ENCODE results near the gene PM20D2. TPM values are rescaled to one million over a fixed set of nuclear protein-coding genes. Genes with fewer than 3 reads are reported as not detected.
A peak's percentile ranks its signal among the peaks of the same experiment; 100 is the strongest.

PM20D2 gene
- total RNA-seq, 1 donor from 2014 or later, result 24.0 TPM

GRCh38 chr6:89172131-89172530 lies 26.3 kb downstream of the PM20D2 start:
- Histone ChIP-seq H3K9me3 (ENCODE audit: control insufficient read depth in 3 of 3, low read length in 3 of 3) (no peaks in the 10 kb centered on the region), H3K4me3 (ENCODE audit: low read length in 3 of 3) (no peak overlapping the region), H3K36me3 (ENCODE audit: control insufficient read depth in 3 of 3, insufficient read depth in 3 of 3, low read length in 3 of 3) (no peaks in the 10 kb centered on the region), H3K4me1 (ENCODE audit: control insufficient read depth in 3 of 3, insufficient read depth in 3 of 3, low read length in 3 of 3) (peaks cover 0 to 3% (median 0%) of the 10 kb centered on the region in 3 donors), H3K9ac (ENCODE audit: low read depth in 1 of 3, low read length in 3 of 3) (no peak overlapping the region), H3K27me3 (ENCODE audit: control insufficient read depth in 3 of 3, insufficient read depth in 3 of 3, low read length in 3 of 3) (no peaks in the 10 kb centered on the region), H3K27ac (ENCODE audit: low read depth, low read length) (no peak overlapping the region)

GRCh38 chr6:89173634-89174033 lies 27.8 kb downstream of the PM20D2 start:
- no peak overlapping the region for H3K4me3 ChIP-seq (ENCODE audit: low read length in 3 of 3)
- H3K4me1 ChIP-seq (ENCODE audit: control insufficient read depth in 3 of 3, insufficient read depth in 3 of 3, low read length in 3 of 3), result peaks cover 0 to 3% (median 0%) of the 10 kb centered on the region in 3 donors
- no peak overlapping the region for H3K27ac ChIP-seq (ENCODE audit: low read depth, low read length)
- H3K9ac ChIP-seq (ENCODE audit: low read depth in 1 of 3, low read length in 3 of 3), result no peak overlapping the region
- H3K27me3 ChIP-seq (ENCODE audit: control insufficient read depth in 3 of 3, insufficient read depth in 3 of 3, low read length in 3 of 3), result no peaks in the 10 kb centered on the region
- H3K9me3 ChIP-seq (ENCODE audit: control insufficient read depth in 3 of 3, low read length in 3 of 3), result no peaks in the 10 kb centered on the region
- no peaks in the 10 kb centered on the region for H3K36me3 ChIP-seq (ENCODE audit: control insufficient read depth in 3 of 3, insufficient read depth in 3 of 3, low read length in 3 of 3)

- Histone ChIP-seq H3K36me3 (ENCODE audit: control insufficient read depth in 3 of 3, insufficient read depth in 3 of 3, low read length in 3 of 3) (no peaks in the 10 kb centered on the region), H3K27me3 (ENCODE audit: control insufficient read depth in 3 of 3, insufficient read depth in 3 of 3, low read length in 3 of 3) (no peaks in the 10 kb centered on the region), H3K9ac (ENCODE audit: low read depth in 1 of 3, low read length in 3 of 3) (no peak overlapping the region), H3K9me3 (ENCODE audit: control insufficient read depth in 3 of 3, low read length in 3 of 3) (no peaks in the 10 kb centered on the region), H3K27ac (ENCODE audit: low read depth, low read length) (no peak overlapping the region), H3K4me1 (ENCODE audit: control insufficient read depth in 3 of 3, insufficient read depth in 3 of 3, low read length in 3 of 3) (peaks cover 2 to 19% (median 13%) of the 10 kb centered on the region in 3 donors), H3K4me3 (ENCODE audit: low read length in 3 of 3) (no peak overlapping the region)
These were observed 34.3 kb downstream of the PM20D2 start for GRCh38 chr6:89180112-89180511.

- H3K4me3 ChIP-seq (ENCODE audit: low read length in 3 of 3), result no peak overlapping the region
- H3K4me1 ChIP-seq (ENCODE audit: control insufficient read depth in 3 of 3, insufficient read depth in 3 of 3, low read length in 3 of 3), result peaks cover 2 to 20% (median 13%) of the 10 kb centered on the region in 3 donors
- no peaks in the 10 kb centered on the region for H3K36me3 ChIP-seq (ENCODE audit: control insufficient read depth in 3 of 3, insufficient read depth in 3 of 3, low read length in 3 of 3)
- H3K27me3 ChIP-seq (ENCODE audit: control insufficient read depth in 3 of 3, insufficient read depth in 3 of 3, low read length in 3 of 3), result no peaks in the 10 kb centered on the region
- peak overlapping the region in 1 of 3 donors; percentile 13 for H3K9ac ChIP-seq (ENCODE audit: low read depth in 1 of 3, low read length in 3 of 3)
- H3K9me3 ChIP-seq (ENCODE audit: control insufficient read depth in 3 of 3, low read length in 3 of 3), result no peaks in the 10 kb centered on the region
- H3K27ac ChIP-seq (ENCODE audit: low read depth, low read length), result no peak overlapping the region
These were observed 35.1 kb downstream of the PM20D2 start for GRCh38 chr6:89180971-89181370.

- Histone ChIP-seq H3K9ac (ENCODE audit: low read depth in 1 of 3, low read length in 3 of 3) (no peak overlapping the region), H3K27me3 (ENCODE audit: control insufficient read depth in 3 of 3, insufficient read depth in 3 of 3, low read length in 3 of 3) (no peaks in the 10 kb centered on the region), H3K4me1 (ENCODE audit: control insufficient read depth in 3 of 3, insufficient read depth in 3 of 3, low read length in 3 of 3) (peaks cover 12 to 31% (median 18%) of the 10 kb centered on the region in 3 donors), H3K4me3 (ENCODE audit: low read length in 3 of 3) (no peak overlapping the region), H3K36me3 (ENCODE audit: control insufficient read depth in 3 of 3, insufficient read depth in 3 of 3, low read length in 3 of 3) (no peaks in the 10 kb centered on the region), H3K9me3 (ENCODE audit: control insufficient read depth in 3 of 3, low read length in 3 of 3) (no peaks in the 10 kb centered on the region), H3K27ac (ENCODE audit: low read depth, low read length) (no peak overlapping the region)
These were observed 37.4 kb downstream of the PM20D2 start for GRCh38 chr6:89183294-89183693.

GRCh38 chr6:89184344-89184743 lies 38.5 kb downstream of the PM20D2 start:
- H3K36me3 ChIP-seq (ENCODE audit: control insufficient read depth in 3 of 3, insufficient read depth in 3 of 3, low read length in 3 of 3), result no peaks in the 10 kb centered on the region
- H3K27ac ChIP-seq (ENCODE audit: low read depth, low read length), result no peak overlapping the region
- no peaks in the 10 kb centered on the region for H3K27me3 ChIP-seq (ENCODE audit: control insufficient read depth in 3 of 3, insufficient read depth in 3 of 3, low read length in 3 of 3)
- peaks cover 12 to 31% (median 18%) of the 10 kb centered on the region in 3 donors for H3K4me1 ChIP-seq (ENCODE audit: control insufficient read depth in 3 of 3, insufficient read depth in 3 of 3, low read length in 3 of 3)
- no peak overlapping the region for H3K9ac ChIP-seq (ENCODE audit: low read depth in 1 of 3, low read length in 3 of 3)
- no peaks in the 10 kb centered on the region for H3K9me3 ChIP-seq (ENCODE audit: control insufficient read depth in 3 of 3, low read length in 3 of 3)
- H3K4me3 ChIP-seq (ENCODE audit: low read length in 3 of 3), result no peak overlapping the region

GRCh38 chr6:89186762-89187161 lies 40.9 kb downstream of the PM20D2 start:
- no peaks in the 10 kb centered on the region for H3K36me3 ChIP-seq (ENCODE audit: control insufficient read depth in 3 of 3, insufficient read depth in 3 of 3, low read length in 3 of 3)
- H3K9ac ChIP-seq (ENCODE audit: low read depth in 1 of 3, low read length in 3 of 3), result peak overlapping the region in 1 of 3 donors; percentile 41
- peak overlapping the region in 2 of 3 donors; percentile 17 to 36 for H3K4me3 ChIP-seq (ENCODE audit: low read length in 3 of 3)
- H3K9me3 ChIP-seq (ENCODE audit: control insufficient read depth in 3 of 3, low read length in 3 of 3), result no peaks in the 10 kb centered on the region
- H3K27ac ChIP-seq (ENCODE audit: low read depth, low read length), result peak overlapping the region; percentile 51
- H3K4me1 ChIP-seq (ENCODE audit: control insufficient read depth in 3 of 3, insufficient read depth in 3 of 3, low read length in 3 of 3), result peaks cover 9 to 17% (median 10%) of the 10 kb centered on the region in 3 donors
- no peaks in the 10 kb centered on the region for H3K27me3 ChIP-seq (ENCODE audit: control insufficient read depth in 3 of 3, insufficient read depth in 3 of 3, low read length in 3 of 3)

- Histone ChIP-seq H3K36me3 (ENCODE audit: control insufficient read depth in 3 of 3, insufficient read depth in 3 of 3, low read length in 3 of 3) (no peaks in the 10 kb centered on the region), H3K27ac (ENCODE audit: low read depth, low read length) (no peak overlapping the region), H3K27me3 (ENCODE audit: control insufficient read depth in 3 of 3, insufficient read depth in 3 of 3, low read length in 3 of 3) (no peaks in the 10 kb centered on the region), H3K4me1 (ENCODE audit: control insufficient read depth in 3 of 3, insufficient read depth in 3 of 3, low read length in 3 of 3) (peaks cover 9 to 17% (median 10%) of the 10 kb centered on the region in 3 donors), H3K9me3 (ENCODE audit: control insufficient read depth in 3 of 3, low read length in 3 of 3) (no peaks in the 10 kb centered on the region), H3K9ac (ENCODE audit: low read depth in 1 of 3, low read length in 3 of 3) (no peak overlapping the region), H3K4me3 (ENCODE audit: low read length in 3 of 3) (no peak overlapping the region)
These were observed 41.6 kb downstream of the PM20D2 start for GRCh38 chr6:89187504-89187903.

GRCh38 chr6:89190741-89191140 lies 44.9 kb downstream of the PM20D2 start:
- peaks cover 3 to 4% (median 4%) of the 10 kb centered on the region in 3 donors for H3K9me3 ChIP-seq (ENCODE audit: control insufficient read depth in 3 of 3, low read length in 3 of 3)
- H3K27me3 ChIP-seq (ENCODE audit: control insufficient read depth in 3 of 3, insufficient read depth in 3 of 3, low read length in 3 of 3), result no peaks in the 10 kb centered on the region
- no peak overlapping the region for H3K9ac ChIP-seq (ENCODE audit: low read depth in 1 of 3, low read length in 3 of 3)
- H3K4me3 ChIP-seq (ENCODE audit: low read length in 3 of 3), result no peak overlapping the region
- H3K36me3 ChIP-seq (ENCODE audit: control insufficient read depth in 3 of 3, insufficient read depth in 3 of 3, low read length in 3 of 3), result no peaks in the 10 kb centered on the region
- H3K4me1 ChIP-seq (ENCODE audit: control insufficient read depth in 3 of 3, insufficient read depth in 3 of 3, low read length in 3 of 3), result peaks cover 5 to 13% (median 10%) of the 10 kb centered on the region in 3 donors
- H3K27ac ChIP-seq (ENCODE audit: low read depth, low read length), result no peak overlapping the region

GRCh38 chr6:89194559-89194958 lies 48.7 kb downstream of the PM20D2 start:
- H3K36me3 ChIP-seq (ENCODE audit: control insufficient read depth in 3 of 3, insufficient read depth in 3 of 3, low read length in 3 of 3), result no peaks in the 10 kb centered on the region
- no peaks in the 10 kb centered on the region for H3K4me1 ChIP-seq (ENCODE audit: control insufficient read depth in 3 of 3, insufficient read depth in 3 of 3, low read length in 3 of 3)
- no peak overlapping the region for H3K27ac ChIP-seq (ENCODE audit: low read depth, low read length)
- no peaks in the 10 kb centered on the region for H3K27me3 ChIP-seq (ENCODE audit: control insufficient read depth in 3 of 3, insufficient read depth in 3 of 3, low read length in 3 of 3)
- no peak overlapping the region for H3K4me3 ChIP-seq (ENCODE audit: low read length in 3 of 3)
- peaks cover 3 to 4% (median 4%) of the 10 kb centered on the region in 3 donors for H3K9me3 ChIP-seq (ENCODE audit: control insufficient read depth in 3 of 3, low read length in 3 of 3)
- H3K9ac ChIP-seq (ENCODE audit: low read depth in 1 of 3, low read length in 3 of 3), result no peak overlapping the region
